Common myeloid progenitor, CD34-positive (primary cell): ENCODE data around the gene GUCA1A.

Experiments used
- CTCF ChIA-PET: fragments of 350-600 bp; sonication (Branson Sonifier 250); formaldehyde crosslinking; loops from one replicate; lab custom pipeline; 2021; ENCODE audit warnings: antibody characterized with exemption; lab: Charles Lee
- POLR2A ChIA-PET: fragments of 350-600 bp; sonication (Branson Sonifier 250); formaldehyde crosslinking; loops from one replicate; lab custom pipeline; 2021; ENCODE audit warnings: antibody characterized with exemption; lab: Charles Lee
- DNase-seq, 3 donors: peaks; one replicate each; pipeline versions ENCODE4 v3.0.0 to v3.0.0-alpha.2; 2013
- H3K27ac ChIP-seq, 2 experiments: 1 replicate in 1 of 2; 2 replicates in 1 of 2; pipeline ENCODE4 v1.7.0; 2013; ENCODE audit warnings: inconsistent platforms in 2 of 2, low read length in 2 of 2, mild to moderate bottlenecking in 2 of 2, low read depth in 1 of 2, moderate library complexity in 1 of 2; ENCODE audit not compliant: severe bottlenecking in 2 of 2, insufficient read depth in 1 of 2, poor library complexity in 1 of 2
- H3K27me3 ChIP-seq, 5 experiments: replicated peaks in 2 of 5; 1 replicate in 3 of 5; 2 replicates in 2 of 5; pipeline versions ENCODE4 v1.6.1 to v1.7.0; 2013; ENCODE audit warnings: low read length in 4 of 5, mild to moderate bottlenecking in 2 of 5, moderate library complexity in 2 of 5, inconsistent platforms in 1 of 5; ENCODE audit not compliant: insufficient read depth in 5 of 5, control insufficient read depth in 4 of 5
- H3K36me3 ChIP-seq, 4 experiments: 1 replicate in 2 of 4; 2 replicates in 2 of 4; pipeline versions ENCODE4 v1.6.1 to v1.7.0; 2013; ENCODE audit warnings: low read length in 3 of 4, control low read depth in 1 of 4, mild to moderate bottlenecking in 1 of 4; ENCODE audit not compliant: control insufficient read depth in 4 of 4, insufficient read depth in 4 of 4
- H3K4me1 ChIP-seq, 4 experiments: 1 replicate in 3 of 4; 2 replicates in 1 of 4; pipeline versions ENCODE4 v1.6.1 to v1.7.1; 2013; ENCODE audit warnings: low read length in 3 of 4, mild to moderate bottlenecking in 3 of 4, control low read depth in 1 of 4, inconsistent platforms in 1 of 4, moderate library complexity in 1 of 4; ENCODE audit not compliant: control insufficient read depth in 4 of 4, insufficient read depth in 4 of 4; ENCODE audit errors: control extremely low read depth in 1 of 4
- H3K4me3 ChIP-seq, 7 experiments: 1 replicate in 4 of 7; 2 replicates in 3 of 7; pipeline versions ENCODE4 v1.5.1 to v1.7.0; 2013; ENCODE audit warnings: mild to moderate bottlenecking in 7 of 7, low read length in 6 of 7, moderate library complexity in 6 of 7, inconsistent platforms in 2 of 7, low read depth in 2 of 7, control low read depth in 1 of 7; ENCODE audit not compliant: insufficient read depth in 4 of 7, control insufficient read depth in 1 of 7; ENCODE audit errors: extremely low read depth in 1 of 7
- H3K9me3 ChIP-seq, 5 experiments: 1 replicate in 4 of 5; 2 replicates in 1 of 5; pipeline versions ENCODE4 v1.6.1 to v1.7.1; 2013; ENCODE audit warnings: low read length in 4 of 5, mild to moderate bottlenecking in 2 of 5, inconsistent platforms in 1 of 5, low read depth in 1 of 5, moderate library complexity in 1 of 5; ENCODE audit not compliant: control insufficient read depth in 4 of 5, insufficient read depth in 2 of 5; ENCODE audit errors: control extremely low read depth in 1 of 5
- WGBS: methylation state at CpG from one replicate; pipeline ENCODE4 v1.1.5; 2013; ENCODE audit not compliant: insufficient coverage; 5-methylcytosine and 5-hydroxymethylcytosine counted together

The GUCA1A gene

GRCh38 chr6:42171813-42172581 is 1.2 kb upstream of the GUCA1A start:
- no peak overlapping the region for H3K4me3 ChIP-seq
- no peaks in the 10 kb centered on the region for H3K27me3 ChIP-seq
- no peaks in the 10 kb centered on the region for H3K36me3 ChIP-seq
- no peaks in the 10 kb centered on the region for H3K4me1 ChIP-seq
- WGBS: 100% methylated on average over 7 of the region's 7 CpGs
- POLR2A ChIA-PET: no interaction called here
- no peak for DNase-seq
- CTCF ChIA-PET: interaction anchor here (1.4 kb wide), 1 partner anchor 43 kb away, joined by 3 read pairs; no protein-coding TSS in a partner anchor
- no peaks in the 10 kb centered on the region for H3K9me3 ChIP-seq
- H3K27ac ChIP-seq: no peak overlapping the region

DNA sequence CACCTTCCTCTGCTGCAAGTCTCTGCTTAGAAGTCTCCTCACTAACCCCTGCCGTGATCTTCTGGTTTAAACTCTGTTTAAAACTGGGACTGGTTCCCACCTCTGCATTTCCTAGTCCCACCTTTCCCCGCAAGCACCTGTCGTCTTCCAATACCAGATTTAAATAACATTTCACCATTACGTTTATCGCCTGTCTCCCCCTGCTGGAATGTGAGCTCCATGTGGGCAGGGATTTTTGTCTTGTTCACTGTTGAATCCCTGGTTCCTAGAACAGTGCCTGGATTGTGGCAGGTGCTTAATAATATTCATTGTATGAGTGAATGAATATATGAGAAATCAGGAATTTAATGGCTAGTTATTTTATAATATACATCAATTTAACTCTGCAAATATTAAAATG is 2.7 kb downstream of the GUCA1A start:
- H3K27me3 ChIP-seq: peaks cover 0 to 5% (median 0%) of the 10 kb centered on the region in 5 experiments
- H3K27ac ChIP-seq: no peak overlapping the region
- CTCF ChIA-PET: interaction anchor here (0.5 to 2.7 kb wide), 2 partner anchors 12 to 16 kb away, joined by 3 to 8 read pairs; no protein-coding TSS in a partner anchor
- no peaks in the 10 kb centered on the region for H3K36me3 ChIP-seq
- 87% methylated on average over 3 of the region's 5 CpGs for WGBS
- H3K9me3 ChIP-seq: no peaks in the 10 kb centered on the region
- H3K4me3 ChIP-seq: no peak overlapping the region
- peak in 1 of 3 donors; percentile 8 for DNase-seq
- POLR2A ChIA-PET: no interaction called here
- H3K4me1 ChIP-seq: peaks cover 0 to 9% (median 6%) of the 10 kb centered on the region in 4 experiments

DNA sequence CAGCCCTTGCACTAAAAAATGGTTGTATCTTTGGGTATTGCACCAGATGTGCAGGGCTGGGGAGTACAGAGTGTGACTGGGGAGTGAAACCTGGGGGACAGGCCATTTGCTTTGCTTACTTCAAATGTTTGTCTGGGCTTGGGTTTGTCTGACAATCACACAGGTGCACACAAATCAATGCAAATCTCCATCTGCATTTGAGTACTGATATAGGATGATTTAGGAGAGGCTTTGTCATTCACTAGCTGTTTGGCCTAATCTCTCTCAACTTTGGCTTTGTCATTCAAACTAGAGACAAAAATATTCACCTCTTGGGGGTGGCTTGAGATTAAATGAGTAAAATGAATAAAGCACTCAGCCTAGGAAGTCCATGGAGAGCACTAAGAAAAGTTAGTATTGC is 3.8 kb downstream of the GUCA1A start:
- H3K27me3 ChIP-seq: peaks cover 0 to 5% (median 0%) of the 10 kb centered on the region in 5 experiments
- POLR2A ChIA-PET: no interaction called here
- CTCF ChIA-PET: interaction anchor here (0.6 to 2.7 kb wide), 3 partner anchors 13 to 66 kb away, joined by 3 to 8 read pairs (median 4); no protein-coding TSS in a partner anchor

GRCh38 chr6:42177514-42178364 is 4.6 kb downstream of the GUCA1A start:
- Histone ChIP-seq H3K4me1 (peaks cover 0 to 9% (median 6%) of the 10 kb centered on the region in 4 experiments), H3K27me3 (peaks cover 0 to 5% (median 0%) of the 10 kb centered on the region in 5 experiments), H3K4me3 (peak overlapping the region in 4 of 7 experiments; percentile 17 to 51 (median 47)), H3K36me3 (no peaks in the 10 kb centered on the region), H3K9me3 (no peaks in the 10 kb centered on the region), H3K27ac (no peak overlapping the region)
- WGBS: 25% methylated on average over 21 of the region's 27 CpGs
- CTCF ChIA-PET: interaction anchor here (0.6 to 2.7 kb wide), 6 partner anchors 8 to 75 kb away, joined by 3 to 8 read pairs (median 4); no protein-coding TSS in a partner anchor
- POLR2A ChIA-PET: no interaction called here
- peak; percentile 10 to 42 (median 41) for DNase-seq

More for the DNA sequence above, 3.8 kb downstream of the GUCA1A start:
- no peak for DNase-seq
- Histone ChIP-seq H3K27ac (no peak overlapping the region), H3K36me3 (no peaks in the 10 kb centered on the region), H3K4me1 (peaks cover 0 to 9% (median 6%) of the 10 kb centered on the region in 4 experiments), H3K9me3 (no peaks in the 10 kb centered on the region), H3K4me3 (no peak overlapping the region)

- Histone ChIP-seq H3K9me3 (no peaks in the 10 kb centered on the region), H3K4me3 (no peak overlapping the region), H3K27ac (no peak overlapping the region), H3K4me1 (peaks cover 0 to 9% (median 6%) of the 10 kb centered on the region in 4 experiments), H3K36me3 (no peaks in the 10 kb centered on the region), H3K27me3 (peaks cover 0 to 5% (median 0%) of the 10 kb centered on the region in 5 experiments)
- no peak for DNase-seq
- WGBS: 96% methylated on average over 15 of the region's 20 CpGs
- CTCF ChIA-PET: interaction anchor here (0.6 to 1.6 kb wide), 3 partner anchors 10 to 75 kb away, joined by 3 to 4 read pairs (median 3); no protein-coding TSS in a partner anchor
- POLR2A ChIA-PET: no interaction called here
Observed at GRCh38 chr6:42179261-42179944, 6.2 kb downstream of the GUCA1A start.

- POLR2A ChIA-PET: no interaction called here
Observed at GRCh38 chr6:42179945-42180313, 6.8 kb downstream of the GUCA1A start.

More at GRCh38 chr6:42179945-42180313, 6.8 kb downstream of the GUCA1A start:
- DNase-seq: no peak
- H3K27me3 ChIP-seq: peaks cover 0 to 5% (median 0%) of the 10 kb centered on the region in 5 experiments
- H3K27ac ChIP-seq: no peak overlapping the region
- H3K4me3 ChIP-seq: no peak overlapping the region
- no peaks in the 10 kb centered on the region for H3K36me3 ChIP-seq
- H3K4me1 ChIP-seq: peaks cover 0 to 9% (median 6%) of the 10 kb centered on the region in 4 experiments
- no peaks in the 10 kb centered on the region for H3K9me3 ChIP-seq
- 88% methylated on average over 3 of the region's 3 CpGs for WGBS
- CTCF ChIA-PET: interaction anchor here (0.6 to 1.3 kb wide), 2 partner anchors 44 to 75 kb away, joined by 3 read pairs; no protein-coding TSS in a partner anchor
